ENCODE data around the gene CDH19.

- TF ChIP-seq CREB1 (IDR thresholded peaks at IDR 0.05; ENCODE audit: low read depth): no peak
- TF ChIP-seq, protein P1, sequence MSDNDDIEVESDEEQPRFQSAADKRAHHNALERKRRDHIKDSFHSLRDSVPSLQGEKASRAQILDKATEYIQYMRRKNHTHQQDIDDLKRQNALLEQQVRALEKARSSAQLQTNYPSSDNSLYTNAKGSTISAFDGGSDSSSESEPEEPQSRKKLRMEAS (IDR thresholded peaks at IDR 0.05): no peak
- TF ChIP-seq, protein P2, sequence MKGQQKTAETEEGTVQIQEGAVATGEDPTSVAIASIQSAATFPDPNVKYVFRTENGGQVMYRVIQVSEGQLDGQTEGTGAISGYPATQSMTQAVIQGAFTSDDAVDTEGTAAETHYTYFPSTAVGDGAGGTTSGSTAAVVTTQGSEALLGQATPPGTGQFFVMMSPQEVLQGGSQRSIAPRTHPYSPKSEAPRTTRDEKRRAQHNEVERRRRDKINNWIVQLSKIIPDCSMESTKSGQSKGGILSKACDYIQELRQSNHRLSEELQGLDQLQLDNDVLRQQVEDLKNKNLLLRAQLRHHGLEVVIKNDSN (IDR thresholded peaks at IDR 0.05): no peak
- no peak for TF ChIP-seq TAF1 (IDR thresholded peaks at IDR 0.05; ENCODE audit: low read depth)
- no peak for TF ChIP-seq YY1 (IDR thresholded peaks at IDR 0.05; ENCODE audit: low read depth)
- TF ChIP-seq EGR1 (IDR thresholded peaks at IDR 0.05): no peak
- TF ChIP-seq, protein P3, sequence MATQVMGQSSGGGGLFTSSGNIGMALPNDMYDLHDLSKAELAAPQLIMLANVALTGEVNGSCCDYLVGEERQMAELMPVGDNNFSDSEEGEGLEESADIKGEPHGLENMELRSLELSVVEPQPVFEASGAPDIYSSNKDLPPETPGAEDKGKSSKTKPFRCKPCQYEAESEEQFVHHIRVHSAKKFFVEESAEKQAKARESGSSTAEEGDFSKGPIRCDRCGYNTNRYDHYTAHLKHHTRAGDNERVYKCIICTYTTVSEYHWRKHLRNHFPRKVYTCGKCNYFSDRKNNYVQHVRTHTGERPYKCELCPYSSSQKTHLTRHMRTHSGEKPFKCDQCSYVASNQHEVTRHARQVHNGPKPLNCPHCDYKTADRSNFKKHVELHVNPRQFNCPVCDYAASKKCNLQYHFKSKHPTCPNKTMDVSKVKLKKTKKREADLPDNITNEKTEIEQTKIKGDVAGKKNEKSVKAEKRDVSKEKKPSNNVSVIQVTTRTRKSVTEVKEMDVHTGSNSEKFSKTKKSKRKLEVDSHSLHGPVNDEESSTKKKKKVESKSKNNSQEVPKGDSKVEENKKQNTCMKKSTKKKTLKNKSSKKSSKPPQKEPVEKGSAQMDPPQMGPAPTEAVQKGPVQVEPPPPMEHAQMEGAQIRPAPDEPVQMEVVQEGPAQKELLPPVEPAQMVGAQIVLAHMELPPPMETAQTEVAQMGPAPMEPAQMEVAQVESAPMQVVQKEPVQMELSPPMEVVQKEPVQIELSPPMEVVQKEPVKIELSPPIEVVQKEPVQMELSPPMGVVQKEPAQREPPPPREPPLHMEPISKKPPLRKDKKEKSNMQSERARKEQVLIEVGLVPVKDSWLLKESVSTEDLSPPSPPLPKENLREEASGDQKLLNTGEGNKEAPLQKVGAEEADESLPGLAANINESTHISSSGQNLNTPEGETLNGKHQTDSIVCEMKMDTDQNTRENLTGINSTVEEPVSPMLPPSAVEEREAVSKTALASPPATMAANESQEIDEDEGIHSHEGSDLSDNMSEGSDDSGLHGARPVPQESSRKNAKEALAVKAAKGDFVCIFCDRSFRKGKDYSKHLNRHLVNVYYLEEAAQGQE (IDR thresholded peaks at IDR 0.05; ENCODE audit: low read depth): no peak
- TF ChIP-seq RAD21 (IDR thresholded peaks at IDR 0.05; ENCODE audit: low read depth): no peak
Observed at GRCh38 chr18:66647671-66648070, 43.8 kb upstream of the CDH19 start.
